HCT116 (cell line): ENCODE data around the gene CAPN5. TPM values are rescaled to one million over a fixed set of nuclear protein-coding genes. Genes with fewer than 3 reads are reported as not detected.

Experiments
- ATAC-seq: fragments of 200-7000 bp; cut with Tn5 transposase; 2 replicates; pipeline ENCODE4 v1.9.1; 2020; ENCODE audit warnings: mild to moderate bottlenecking, moderate library complexity
- BruUV-seq: library from RNA; stranded (reverse); fragments of 400-500 nt; replicated peaks from 2 replicates; lab custom pipeline; 2021; lab: Mats Ljungman, UMichigan
- CTCF ChIA-PET: fragments of 300-600 bp; sonication (Branson Sonifier 250); formaldehyde crosslinking; loops from one replicate; lab custom pipeline; 2021; ENCODE audit warnings: antibody characterized with exemption; lab: Charles Lee
- POLR2A ChIA-PET: fragments of 300-600, 350-600 bp; sonication (Branson Sonifier 250); formaldehyde crosslinking; loops from one replicate; lab custom pipeline; 2021; ENCODE audit warnings: antibody characterized with exemption; lab: Charles Lee
- RAD21 ChIA-PET, 2 experiments: fragments of 300-600 bp; sonication (Branson Sonifier 250); formaldehyde crosslinking; loops; one replicate each; lab custom pipeline; 2023; ENCODE audit warnings: low total read pairs in 2 of 2; ENCODE audit not compliant: uncharacterized antibody in 2 of 2, unreplicated experiment in 2 of 2, low non-redundant PET in 1 of 2; lab: Charles Lee
- DNase-seq: peaks from one replicate; pipeline ENCODE4 v3.0.0-alpha.2; 2010; ENCODE audit warnings: low read depth, low spot score
- H2AFZ ChIP-seq: fragments of 200-600 bp; shearing (Covaris generic), sonication (generic); 2 replicates; pipeline ENCODE4 v1.6.1; 2017; ENCODE audit warnings: low read depth, mixed run types, mixed read lengths, antibody characterized with exemption, low read length; ENCODE audit not compliant: poor library complexity, severe bottlenecking
- H3K27ac ChIP-seq: 2 replicates; pipeline ENCODE4 v1.5.1; 2012; ENCODE audit warnings: low read depth, low read length
- H3K27me3 ChIP-seq: fragments of 200-600 bp; sonication (generic); 2 replicates; pipeline ENCODE4 v1.6.1; 2016; ENCODE audit warnings: mixed run types, low read length, mixed read lengths; ENCODE audit not compliant: insufficient read depth
- H3K36me3 ChIP-seq, 2 experiments: fragments of 200-500 bp in 1 of 2; fragments of 200-600 bp in 1 of 2; sonication (Bioruptor generic) in 1 of 2; sonication (generic) in 1 of 2; 2 replicates each; pipeline versions ENCODE4 v1.5.1 to v1.6.1; 2014 to 2016; ENCODE audit warnings: low read length in 2 of 2, inconsistent platforms in 1 of 2, mixed read lengths in 1 of 2, mixed run types in 1 of 2; ENCODE audit not compliant: insufficient read depth in 2 of 2, control insufficient read depth in 1 of 2
- H3K4me1 ChIP-seq, 2 experiments: fragments of 200-600 bp in 1 of 2; sonication (generic) in 1 of 2; 2 replicates each; pipeline versions ENCODE4 v1.5.1 to v1.6.1; 2012 to 2017; ENCODE audit warnings: low read length in 2 of 2, inconsistent platforms in 1 of 2, mild to moderate bottlenecking in 1 of 2, mixed read lengths in 1 of 2, mixed run types in 1 of 2, moderate library complexity in 1 of 2; ENCODE audit not compliant: insufficient read depth in 2 of 2, control insufficient read depth in 1 of 2
- H3K4me2 ChIP-seq: fragments of 200-600 bp; sonication (generic); 2 replicates; pipeline ENCODE4 v1.6.1; 2017; ENCODE audit warnings: mixed run types, low read length, mixed read lengths
- H3K4me3 ChIP-seq, 2 experiments: fragments of 200-600 bp in 1 of 2; sonication (generic) in 1 of 2; replicated peaks in 1 of 2; 2 replicates each; pipeline ENCODE4 v1.5.1; 2011 to 2016; ENCODE audit warnings: low read length in 2 of 2, control low read depth in 1 of 2, low read depth in 1 of 2, mild to moderate bottlenecking in 1 of 2, mixed read lengths in 1 of 2, mixed run types in 1 of 2
- H3K79me2 ChIP-seq: fragments of 200-600 bp; sonication (generic); 2 replicates; pipeline ENCODE4 v1.6.1; 2017; ENCODE audit warnings: mild to moderate bottlenecking, mixed run types, low read length, moderate library complexity, mixed read lengths; ENCODE audit not compliant: insufficient read depth
- H3K9ac ChIP-seq: fragments of 200-600 bp; sonication (generic); 2 replicates; pipeline ENCODE4 v1.6.1; 2016; ENCODE audit warnings: low read length, mixed read lengths
- H3K9me2 ChIP-seq: fragments of 200-600 bp; sonication (generic), shearing (Covaris generic); 2 replicates; pipeline ENCODE4 v1.6.1; 2017; ENCODE audit warnings: mixed run types, mild to moderate bottlenecking, moderate library complexity; ENCODE audit not compliant: insufficient read depth
- H3K9me3 ChIP-seq, 2 experiments: fragments of 200-500 bp in 1 of 2; fragments of 200-600 bp in 1 of 2; sonication (Bioruptor generic) in 1 of 2; sonication (generic) in 1 of 2; 2 replicates each; pipeline ENCODE4 v1.6.1; 2014 to 2017; ENCODE audit warnings: low read length in 2 of 2, mixed read lengths in 2 of 2, inconsistent platforms in 1 of 2, low read depth in 1 of 2, mild to moderate bottlenecking in 1 of 2, mixed run types in 1 of 2, moderate library complexity in 1 of 2; ENCODE audit not compliant: control insufficient read depth in 1 of 2, insufficient read depth in 1 of 2
- H4K20me1 ChIP-seq: fragments of 200-600 bp; sonication (generic), shearing (Covaris generic); 2 replicates; pipeline ENCODE4 v1.6.1; 2017; ENCODE audit warnings: mixed run types, mild to moderate bottlenecking, moderate library complexity; ENCODE audit not compliant: insufficient read depth
- CEBPB ChIP-seq: IDR thresholded peaks from 2 replicates; pipeline ENCODE4 v1.6.1; 2012; ENCODE audit warnings: low read depth
- EGR1 ChIP-seq: IDR thresholded peaks from 2 replicates; pipeline ENCODE4 v1.6.1; 2012; ENCODE audit warnings: low read depth
- ELF1 ChIP-seq: IDR thresholded peaks from 2 replicates; pipeline ENCODE4 v1.6.1; 2012; ENCODE audit warnings: low read depth, borderline replicate concordance
- EZH2 ChIP-seq: fragments of 200-600 bp; sonication (generic); IDR thresholded peaks from 2 replicates; pipeline ENCODE4 v1.6.1; 2017; ENCODE audit warnings: antibody characterized with exemption, mixed run types
- EZH2phosphoT487 ChIP-seq: fragments of 200-600 bp; IDR thresholded peaks from 2 replicates; pipeline ENCODE4 v1.6.1; 2018; ENCODE audit warnings: antibody characterized with exemption, borderline replicate concordance
- JUND ChIP-seq: IDR thresholded peaks from 2 replicates; pipeline ENCODE4 v1.6.1; 2012
- POLR2A ChIP-seq: IDR thresholded peaks from 2 replicates; pipeline ENCODE4 v1.7.0; 2011; ENCODE audit warnings: borderline replicate concordance; ENCODE audit not compliant: insufficient read depth, insufficient read length; ENCODE audit errors: extremely low read depth
- POLR2AphosphoS5 ChIP-seq: IDR thresholded peaks from 2 replicates; pipeline ENCODE4 v1.6.1; 2011; ENCODE audit warnings: mild to moderate bottlenecking, low read depth, low read length, moderate library complexity
- RAD21 ChIP-seq: IDR thresholded peaks from 2 replicates; pipeline ENCODE4 v1.6.1; 2012; ENCODE audit warnings: low read depth, mild to moderate bottlenecking
- SP1 ChIP-seq: IDR thresholded peaks from 2 replicates; pipeline ENCODE4 v1.6.1; 2012; ENCODE audit warnings: low read depth
- SRF ChIP-seq: IDR thresholded peaks from 2 replicates; pipeline ENCODE4 v1.6.1; 2012; ENCODE audit warnings: low read depth
- YY1 ChIP-seq: IDR thresholded peaks from 2 replicates; pipeline ENCODE4 v1.6.1; 2011; ENCODE audit warnings: low read length, low read depth, moderate library complexity, mild to moderate bottlenecking; ENCODE audit not compliant: insufficient replicate concordance; ENCODE audit errors: extremely low read depth
- ZFX ChIP-seq: fragments of 450-650 bp; IDR thresholded peaks from 2 replicates; pipeline ENCODE4 v1.6.1; 2017
- ZNF274 ChIP-seq: fragments of 200-500 bp; sonication (Bioruptor generic); IDR thresholded peaks from 2 replicates; pipeline ENCODE4 v1.6.1; 2014; ENCODE audit warnings: mild to moderate bottlenecking, low read depth, low read length, inconsistent platforms
- intact Hi-C: fragments of 100-400 bp; cut with micrococcal nuclease; formaldehyde crosslinking; loops from 2 replicates; pipeline ENCODE4 v1.10.0; 2022
- total RNA-seq: library from RNA; stranded (reverse); gene quantifications from one replicate; pipeline ENCODE4 v1.2.1, GENCODE V29; 2021; ENCODE audit not compliant: unreplicated experiment
- TF ChIP-seq, protein P1 (sequence below), 3 experiments: fragments of 200-600 bp in 1 of 3; sonication (generic) in 1 of 3; IDR thresholded peaks in 2 of 3; conservative IDR thresholded peaks in 1 of 3; 2 replicates each; pipeline ENCODE4 v1.5.1; 2012 to 2017; ENCODE audit warnings: low read depth in 2 of 3, low read length in 2 of 3, antibody characterized with exemption in 1 of 3, borderline replicate concordance in 1 of 3, control low read depth in 1 of 3, mild to moderate bottlenecking in 1 of 3, mixed read lengths in 1 of 3, mixed run types in 1 of 3, moderate library complexity in 1 of 3; ENCODE audit not compliant: insufficient read depth in 1 of 3
- TF ChIP-seq, protein P2 (sequence below): IDR thresholded peaks from 2 replicates; pipeline ENCODE4 v1.6.1; 2012
- TF ChIP-seq, protein P3 (sequence below): IDR thresholded peaks from 2 replicates; pipeline ENCODE4 v1.6.1; 2012; ENCODE audit warnings: low read depth
- TF ChIP-seq, protein P4 (sequence below): IDR thresholded peaks from 2 replicates; pipeline ENCODE4 v1.6.1; 2011; ENCODE audit warnings: mild to moderate bottlenecking, low read length, moderate library complexity; ENCODE audit not compliant: insufficient replicate concordance; ENCODE audit errors: extremely low read depth

Gene CAPN5
- total RNA-seq, 1 experiment from 2014 or later, result 8.6 TPM

DNA sequence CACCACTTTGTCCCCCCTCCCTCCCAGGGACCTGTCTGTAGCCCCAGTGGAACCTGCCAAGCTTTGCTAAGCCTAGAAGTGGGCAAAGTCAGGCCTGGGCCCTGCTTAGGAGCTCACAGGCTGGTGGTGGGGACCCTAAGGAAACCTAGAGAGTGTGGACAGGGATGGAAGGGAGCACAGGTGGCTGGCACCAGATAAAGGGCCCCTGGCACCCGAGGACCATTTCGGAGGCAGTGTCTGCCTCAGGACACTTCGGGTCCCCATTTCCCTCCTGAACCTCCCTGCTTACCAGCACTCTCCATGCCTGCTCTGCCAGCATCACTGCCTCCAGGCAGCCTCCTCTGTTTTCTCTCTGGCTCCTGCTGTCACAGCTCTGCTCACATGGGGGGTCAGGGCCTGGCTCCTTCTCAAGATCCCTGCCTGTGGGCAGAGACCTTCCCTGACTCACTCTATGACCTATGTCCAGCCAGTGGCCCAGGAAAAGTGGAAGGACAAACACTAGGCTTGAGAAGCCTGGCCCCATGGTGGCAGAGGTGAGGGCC, 22.3 kb downstream of the CAPN5 start:
- TF ChIP-seq CEBPB (no peak), ELF1 (no peak), POLR2AphosphoS5 (no peak), EZH2phosphoT487 (no peak), SP1 (no peak), EZH2 (no peak), YY1 (no peak), JUND (no peak), RAD21 (no peak), ZFX (no peak), EGR1 (no peak), POLR2A (no peak), ZNF274 (no peak), SRF (no peak)
- TF ChIP-seq, protein P1, sequence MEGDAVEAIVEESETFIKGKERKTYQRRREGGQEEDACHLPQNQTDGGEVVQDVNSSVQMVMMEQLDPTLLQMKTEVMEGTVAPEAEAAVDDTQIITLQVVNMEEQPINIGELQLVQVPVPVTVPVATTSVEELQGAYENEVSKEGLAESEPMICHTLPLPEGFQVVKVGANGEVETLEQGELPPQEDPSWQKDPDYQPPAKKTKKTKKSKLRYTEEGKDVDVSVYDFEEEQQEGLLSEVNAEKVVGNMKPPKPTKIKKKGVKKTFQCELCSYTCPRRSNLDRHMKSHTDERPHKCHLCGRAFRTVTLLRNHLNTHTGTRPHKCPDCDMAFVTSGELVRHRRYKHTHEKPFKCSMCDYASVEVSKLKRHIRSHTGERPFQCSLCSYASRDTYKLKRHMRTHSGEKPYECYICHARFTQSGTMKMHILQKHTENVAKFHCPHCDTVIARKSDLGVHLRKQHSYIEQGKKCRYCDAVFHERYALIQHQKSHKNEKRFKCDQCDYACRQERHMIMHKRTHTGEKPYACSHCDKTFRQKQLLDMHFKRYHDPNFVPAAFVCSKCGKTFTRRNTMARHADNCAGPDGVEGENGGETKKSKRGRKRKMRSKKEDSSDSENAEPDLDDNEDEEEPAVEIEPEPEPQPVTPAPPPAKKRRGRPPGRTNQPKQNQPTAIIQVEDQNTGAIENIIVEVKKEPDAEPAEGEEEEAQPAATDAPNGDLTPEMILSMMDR (IDR thresholded peaks at IDR 0.05 in 2 of 3, conservative IDR thresholded peaks at IDR 0.05 in 1 of 3; ENCODE audit: borderline replicate concordance in 1 of 3, insufficient read depth in 1 of 3, low read depth in 2 of 3, low read length in 2 of 3), result no peak
- TF ChIP-seq, protein P2, sequence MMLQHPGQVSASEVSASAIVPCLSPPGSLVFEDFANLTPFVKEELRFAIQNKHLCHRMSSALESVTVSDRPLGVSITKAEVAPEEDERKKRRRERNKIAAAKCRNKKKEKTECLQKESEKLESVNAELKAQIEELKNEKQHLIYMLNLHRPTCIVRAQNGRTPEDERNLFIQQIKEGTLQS, result no peak
- TF ChIP-seq, protein P3, sequence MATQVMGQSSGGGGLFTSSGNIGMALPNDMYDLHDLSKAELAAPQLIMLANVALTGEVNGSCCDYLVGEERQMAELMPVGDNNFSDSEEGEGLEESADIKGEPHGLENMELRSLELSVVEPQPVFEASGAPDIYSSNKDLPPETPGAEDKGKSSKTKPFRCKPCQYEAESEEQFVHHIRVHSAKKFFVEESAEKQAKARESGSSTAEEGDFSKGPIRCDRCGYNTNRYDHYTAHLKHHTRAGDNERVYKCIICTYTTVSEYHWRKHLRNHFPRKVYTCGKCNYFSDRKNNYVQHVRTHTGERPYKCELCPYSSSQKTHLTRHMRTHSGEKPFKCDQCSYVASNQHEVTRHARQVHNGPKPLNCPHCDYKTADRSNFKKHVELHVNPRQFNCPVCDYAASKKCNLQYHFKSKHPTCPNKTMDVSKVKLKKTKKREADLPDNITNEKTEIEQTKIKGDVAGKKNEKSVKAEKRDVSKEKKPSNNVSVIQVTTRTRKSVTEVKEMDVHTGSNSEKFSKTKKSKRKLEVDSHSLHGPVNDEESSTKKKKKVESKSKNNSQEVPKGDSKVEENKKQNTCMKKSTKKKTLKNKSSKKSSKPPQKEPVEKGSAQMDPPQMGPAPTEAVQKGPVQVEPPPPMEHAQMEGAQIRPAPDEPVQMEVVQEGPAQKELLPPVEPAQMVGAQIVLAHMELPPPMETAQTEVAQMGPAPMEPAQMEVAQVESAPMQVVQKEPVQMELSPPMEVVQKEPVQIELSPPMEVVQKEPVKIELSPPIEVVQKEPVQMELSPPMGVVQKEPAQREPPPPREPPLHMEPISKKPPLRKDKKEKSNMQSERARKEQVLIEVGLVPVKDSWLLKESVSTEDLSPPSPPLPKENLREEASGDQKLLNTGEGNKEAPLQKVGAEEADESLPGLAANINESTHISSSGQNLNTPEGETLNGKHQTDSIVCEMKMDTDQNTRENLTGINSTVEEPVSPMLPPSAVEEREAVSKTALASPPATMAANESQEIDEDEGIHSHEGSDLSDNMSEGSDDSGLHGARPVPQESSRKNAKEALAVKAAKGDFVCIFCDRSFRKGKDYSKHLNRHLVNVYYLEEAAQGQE, result no peak
- TF ChIP-seq, protein P4, sequence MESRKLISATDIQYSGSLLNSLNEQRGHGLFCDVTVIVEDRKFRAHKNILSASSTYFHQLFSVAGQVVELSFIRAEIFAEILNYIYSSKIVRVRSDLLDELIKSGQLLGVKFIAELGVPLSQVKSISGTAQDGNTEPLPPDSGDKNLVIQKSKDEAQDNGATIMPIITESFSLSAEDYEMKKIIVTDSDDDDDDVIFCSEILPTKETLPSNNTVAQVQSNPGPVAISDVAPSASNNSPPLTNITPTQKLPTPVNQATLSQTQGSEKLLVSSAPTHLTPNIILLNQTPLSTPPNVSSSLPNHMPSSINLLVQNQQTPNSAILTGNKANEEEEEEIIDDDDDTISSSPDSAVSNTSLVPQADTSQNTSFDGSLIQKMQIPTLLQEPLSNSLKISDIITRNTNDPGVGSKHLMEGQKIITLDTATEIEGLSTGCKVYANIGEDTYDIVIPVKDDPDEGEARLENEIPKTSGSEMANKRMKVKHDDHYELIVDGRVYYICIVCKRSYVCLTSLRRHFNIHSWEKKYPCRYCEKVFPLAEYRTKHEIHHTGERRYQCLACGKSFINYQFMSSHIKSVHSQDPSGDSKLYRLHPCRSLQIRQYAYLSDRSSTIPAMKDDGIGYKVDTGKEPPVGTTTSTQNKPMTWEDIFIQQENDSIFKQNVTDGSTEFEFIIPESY, result no peak
- H4K20me1 ChIP-seq, result no peaks in the 10 kb centered on the region
- H3K4me3 ChIP-seq, result no peak overlapping the region
- H3K4me1 ChIP-seq, result peaks cover 2 to 11% of the 10 kb centered on the region in 2 experiments; a peak in 1 of 4 replicates
- H3K79me2 ChIP-seq, result no peaks in the 10 kb centered on the region
- no peak overlapping the region for H3K9ac ChIP-seq
- no peaks in the 10 kb centered on the region for H3K9me2 ChIP-seq
- H3K4me2 ChIP-seq, result no peak overlapping the region
- ChIA-PET POLR2A (no interaction called here), CTCF (interaction anchor here (1.0 to 4.4 kb wide), 2 partner anchors 26 to 41 kb away, joined by 3 to 98 read pairs; no protein-coding TSS in a partner anchor), RAD21 (no interaction called here)
- no peak for ATAC-seq
- H3K27ac ChIP-seq, result no peak overlapping the region
- H3K27me3 ChIP-seq, result no peaks in the 10 kb centered on the region
- no peaks in the 10 kb centered on the region for H3K36me3 ChIP-seq
- BruUV-seq, result no TSS peak
- intact Hi-C loops, result no loop called here
- no peaks in the 10 kb centered on the region for H3K9me3 ChIP-seq
- no peak for DNase-seq
- no peak overlapping the region for H2AFZ ChIP-seq
